OCI-LY3 (cell line): Measurements from ENCODE around the gene EFHC1.

ENCODE experiments used
- H2AFZ ChIP-seq: fragments of 200-600, 300-600 bp; shearing (Covaris generic); 2 replicates; pipeline ENCODE4 v1.6.0; 2014; ENCODE audit warnings: antibody characterized with exemption, low read depth, low read length
- H3K27ac ChIP-seq: fragments of 200-600, 300-600 bp; sonication (generic); 2 replicates; pipeline ENCODE4 v1.5.1; 2014; ENCODE audit warnings: mild to moderate bottlenecking, low read length, moderate library complexity, mixed read lengths
- H3K27me3 ChIP-seq: fragments of 200-600, 300-600 bp; sonication (generic); 2 replicates; pipeline ENCODE4 v1.6.1; 2014; ENCODE audit warnings: low read depth, low read length, mixed read lengths
- H3K36me3 ChIP-seq: fragments of 200-600, 300-600 bp; sonication (generic); replicated peaks from 2 replicates; pipeline ENCODE3; 2014; ENCODE audit warnings: low read depth, low read length, mixed read lengths
- H3K4me1 ChIP-seq: fragments of 300-600, 200-600 bp; sonication (generic); 2 replicates; pipeline ENCODE4 v1.6.1; 2014; ENCODE audit warnings: low read length, mixed read lengths
- H3K4me2 ChIP-seq: fragments of 200-600, 300-600 bp; sonication (generic); 2 replicates; pipeline ENCODE4 v1.6.1; 2014; ENCODE audit warnings: low read length, mixed read lengths
- H3K4me3 ChIP-seq: fragments of 300-600, 200-600 bp; sonication (generic); 2 replicates; pipeline ENCODE4 v1.5.1; 2014; ENCODE audit warnings: antibody characterized with exemption, mild to moderate bottlenecking, low read length, moderate library complexity
- H3K79me2 ChIP-seq: fragments of 300-600, 200-600 bp; shearing (Covaris generic); 2 replicates; pipeline ENCODE4 v1.6.1; 2014; ENCODE audit warnings: mild to moderate bottlenecking, low read length, mixed read lengths
- H3K9ac ChIP-seq: fragments of 300-600, 200-600 bp; shearing (Covaris generic); 2 replicates; pipeline ENCODE4 v1.6.0; 2014; ENCODE audit warnings: mild to moderate bottlenecking, low read length, moderate library complexity
- H3K9me3 ChIP-seq: fragments of 200-600, 300-600 bp; shearing (Covaris generic); 2 replicates; pipeline ENCODE4 v1.6.1; 2014; ENCODE audit warnings: low read length, mixed read lengths; ENCODE audit not compliant: insufficient read depth
- H4K20me1 ChIP-seq: fragments of 200-600, 300-600 bp; sonication (generic); 2 replicates; pipeline ENCODE4 v1.6.1; 2016; ENCODE audit warnings: low read length, mixed read lengths; ENCODE audit not compliant: insufficient read depth
- CTCF ChIP-seq: fragments of 200-600, 300-600 bp; sonication (generic); IDR thresholded peaks from 2 replicates; pipeline ENCODE4 v1.5.1; 2014; ENCODE audit warnings: antibody characterized with exemption, low read length, low read depth
- EZH2phosphoT487 ChIP-seq: fragments of 200-600 bp; shearing (Covaris generic); IDR thresholded peaks from 2 replicates; pipeline ENCODE4 v1.6.1; 2018; ENCODE audit warnings: antibody characterized with exemption, mixed run types, low read depth

EFHC1 gene

GRCh38 chr6:52557389-52558265 is 137.5 kb downstream of the EFHC1 start:
- no peak overlapping the region for H3K4me3 ChIP-seq

GRCh38 chr6:52558266-52559000 is 138.3 kb downstream of the EFHC1 start:
- Histone ChIP-seq H4K20me1 (no peaks in the 10 kb centered on the region), H3K4me3 (no peak overlapping the region), H3K9me3 (no peaks in the 10 kb centered on the region), H3K9ac (no peak overlapping the region), H2AFZ (no peak overlapping the region), H3K4me1 (peaks cover 25% of the 10 kb centered on the region), H3K79me2 (peaks cover 76% of the 10 kb centered on the region), H3K27ac (no peak overlapping the region), H3K4me2 (no peak overlapping the region), H3K36me3 (no peaks in the 10 kb centered on the region), H3K27me3 (no peaks in the 10 kb centered on the region)
- TF ChIP-seq EZH2phosphoT487 = no peak
- no peak for TF ChIP-seq CTCF

More at GRCh38 chr6:52557389-52558265, 137.5 kb downstream of the EFHC1 start:
- Histone ChIP-seq H3K9ac (no peak overlapping the region), H3K9me3 (no peaks in the 10 kb centered on the region), H3K36me3 (no peaks in the 10 kb centered on the region), H2AFZ (no peak overlapping the region), H3K4me2 (no peak overlapping the region), H3K79me2 (peaks cover 76% of the 10 kb centered on the region), H4K20me1 (no peaks in the 10 kb centered on the region), H3K27ac (no peak overlapping the region), H3K4me1 (peaks cover 25% of the 10 kb centered on the region), H3K27me3 (no peaks in the 10 kb centered on the region)
- TF ChIP-seq CTCF = no peak
- TF ChIP-seq EZH2phosphoT487 = no peak

- Histone ChIP-seq H3K4me1 (peaks cover 30% of the 10 kb centered on the region), H3K4me2 (no peak overlapping the region), H3K4me3 (no peak overlapping the region)
Observed at GRCh38 chr6:52560462-52560861, 140.3 kb downstream of the EFHC1 start.

More at GRCh38 chr6:52560462-52560861, 140.3 kb downstream of the EFHC1 start:
- Histone ChIP-seq H3K79me2 (peaks cover 79% of the 10 kb centered on the region), H3K9ac (no peak overlapping the region), H3K36me3 (no peaks in the 10 kb centered on the region), H2AFZ (no peak overlapping the region), H3K9me3 (no peaks in the 10 kb centered on the region), H4K20me1 (no peaks in the 10 kb centered on the region), H3K27me3 (no peaks in the 10 kb centered on the region), H3K27ac (no peak overlapping the region)
- TF ChIP-seq CTCF (no peak), EZH2phosphoT487 (no peak)
